Activated gamma-delta T cell (primary cell): Measurements from ENCODE around the gene PCCA.
"Not testable (repeated sequence)": the region's sequence is repeated elsewhere in the genome, so short reads cannot be mapped to it uniquely, and the experiment has no call there.

Experiments used
- DNase-seq: peaks from one replicate; lab custom pipeline; 2025; lab: John Stamatoyannopoulos, UW

PCCA gene

DNA sequence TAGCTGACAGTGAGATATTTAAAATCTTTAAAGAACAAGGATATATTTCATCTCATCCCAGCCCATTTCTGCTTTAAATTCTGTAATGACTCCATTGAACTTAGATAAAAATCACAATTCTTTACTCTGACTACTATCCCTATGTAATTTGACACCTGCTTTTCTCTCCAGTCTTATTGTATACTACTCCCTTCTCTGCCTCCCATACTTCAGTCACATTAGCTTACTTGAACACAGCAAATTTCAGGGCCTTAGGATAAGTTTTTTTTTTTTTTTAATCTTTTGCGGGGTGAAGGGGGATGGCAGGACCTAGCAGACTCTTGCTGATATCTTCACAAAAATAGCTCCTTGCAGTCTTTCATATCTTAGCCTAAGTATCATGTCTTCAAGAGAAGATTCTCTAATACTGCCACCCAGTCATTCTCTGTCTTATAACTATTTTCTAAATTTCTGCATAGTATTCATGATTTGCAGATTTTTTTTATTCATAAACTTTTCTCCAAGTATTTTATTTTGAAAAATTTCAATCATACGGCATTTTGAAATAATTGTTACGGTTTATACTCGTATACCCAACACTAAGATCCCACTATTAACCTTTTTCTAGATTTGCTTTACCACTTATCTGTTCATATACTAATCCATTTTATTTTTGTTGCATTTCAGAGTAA lies 151.4 kb downstream of the PCCA start:
- DNase-seq = no peak

DNA sequence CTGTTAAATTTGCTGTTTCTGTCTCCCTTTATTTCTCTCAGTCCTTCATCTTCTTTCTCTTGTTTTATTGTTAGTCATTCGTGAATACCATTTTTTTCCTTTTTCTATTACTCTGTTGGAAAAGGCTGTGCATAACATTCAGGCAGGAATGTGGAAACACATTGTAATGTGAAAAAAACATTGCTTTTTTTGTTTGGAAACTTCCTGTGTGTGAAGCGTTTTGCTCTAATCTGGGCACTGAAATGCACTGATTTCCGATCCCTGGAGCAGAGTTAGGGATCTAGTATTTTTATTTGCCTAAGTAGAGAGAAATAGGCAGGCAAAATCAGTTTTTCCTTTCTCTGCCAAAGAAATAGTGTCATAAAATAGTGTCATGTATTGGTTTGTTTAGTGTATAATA lies 155.5 kb downstream of the PCCA start:
- DNase-seq = no peak

DNA sequence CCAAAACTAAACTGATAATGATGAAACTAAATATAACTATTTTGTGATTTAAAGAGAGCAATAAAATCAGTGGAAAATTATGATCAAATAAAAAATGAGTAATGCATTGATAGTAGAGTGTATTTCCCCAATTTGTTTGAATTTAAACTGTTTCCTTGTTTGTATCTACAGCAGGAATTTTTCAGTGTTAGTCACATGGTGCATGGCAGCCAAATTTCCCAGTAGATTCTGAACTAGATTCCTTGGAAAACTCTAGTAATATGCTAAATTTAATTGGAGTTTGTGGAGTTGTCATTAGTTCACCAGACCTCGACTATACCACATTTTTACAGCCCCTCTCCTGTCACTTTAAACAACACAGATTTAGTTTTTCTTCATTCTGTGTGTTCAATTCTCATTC lies 156.2 kb downstream of the PCCA start:
- DNase-seq = no peak

DNA sequence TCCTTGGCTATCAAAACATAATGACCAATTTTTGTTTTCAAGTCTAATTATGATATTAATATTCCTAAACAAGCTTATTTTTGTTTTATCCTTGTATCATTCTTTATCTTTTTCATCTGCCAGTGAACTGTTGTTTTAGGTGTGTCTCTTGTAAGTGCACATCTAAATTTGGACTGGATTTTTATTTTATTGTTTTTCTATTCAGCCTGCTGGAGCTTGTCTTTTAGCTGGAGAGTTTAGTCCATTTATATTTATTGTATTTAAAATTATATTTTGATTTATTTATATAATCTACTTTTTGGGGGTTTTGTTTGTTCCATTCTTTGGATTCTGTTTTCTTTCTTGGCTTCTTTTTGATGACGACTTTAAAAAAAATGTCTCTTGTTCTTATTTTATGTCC lies 159.0 kb downstream of the PCCA start:
- DNase-seq = no peak

DNA sequence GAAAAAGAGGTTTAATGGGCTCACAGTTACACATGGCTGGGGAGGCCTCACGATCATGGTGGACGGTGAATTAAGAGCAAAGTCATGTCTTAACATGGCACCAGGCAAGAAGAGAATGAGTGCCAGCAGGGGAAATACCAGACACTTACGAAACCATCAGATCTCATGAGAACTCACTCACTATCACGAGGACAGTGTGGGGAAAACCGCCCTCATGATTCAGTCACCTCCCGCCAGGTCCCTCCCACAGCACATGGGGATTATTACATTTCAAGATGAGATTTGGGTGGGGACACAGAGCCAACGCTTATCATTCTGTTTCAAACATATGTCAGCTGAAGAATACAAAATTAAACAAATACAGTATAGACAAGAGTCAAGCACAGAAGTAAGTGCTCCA lies 165.1 kb downstream of the PCCA start:
- no peak for DNase-seq

DNA sequence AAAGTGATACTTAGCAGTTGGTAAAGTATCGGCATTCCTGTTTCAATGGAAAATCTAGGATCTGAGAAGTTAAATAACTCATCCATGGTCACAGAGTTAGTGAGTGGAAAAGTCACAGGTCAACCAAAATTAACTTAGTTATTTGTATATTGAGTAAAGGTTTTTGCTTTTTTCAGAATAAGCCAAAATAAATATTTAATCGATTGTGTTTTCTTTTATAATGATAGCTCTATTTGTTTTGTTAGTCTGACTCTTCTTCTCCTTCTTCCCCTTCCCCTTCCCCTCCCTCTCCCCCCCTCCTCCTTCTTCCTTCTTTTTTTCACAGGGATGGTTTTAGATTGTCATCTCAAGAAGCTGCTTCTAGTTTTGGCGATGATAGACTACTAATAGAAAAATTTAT lies 173.5 kb downstream of the PCCA start:
- DNase-seq = no peak

DNA sequence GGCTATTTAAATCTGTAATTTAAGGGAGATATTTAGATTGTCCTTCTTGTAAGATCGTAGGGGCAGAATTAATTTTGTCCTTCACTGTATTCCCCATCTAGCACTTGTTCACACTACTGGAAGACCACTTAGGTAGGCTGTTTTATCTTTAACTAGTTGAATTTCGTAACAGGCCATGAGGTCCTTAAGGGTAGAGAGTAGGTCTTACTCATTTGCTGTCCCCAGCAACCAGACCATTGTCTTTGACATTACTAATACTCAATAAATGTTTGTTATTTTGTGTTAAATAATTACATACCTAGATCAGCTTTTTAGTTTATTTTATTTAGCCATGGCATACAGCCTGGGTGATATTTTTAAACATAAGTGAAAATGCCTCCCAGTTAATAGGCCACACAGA lies 177.1 kb downstream of the PCCA start:
- no peak for DNase-seq

DNA sequence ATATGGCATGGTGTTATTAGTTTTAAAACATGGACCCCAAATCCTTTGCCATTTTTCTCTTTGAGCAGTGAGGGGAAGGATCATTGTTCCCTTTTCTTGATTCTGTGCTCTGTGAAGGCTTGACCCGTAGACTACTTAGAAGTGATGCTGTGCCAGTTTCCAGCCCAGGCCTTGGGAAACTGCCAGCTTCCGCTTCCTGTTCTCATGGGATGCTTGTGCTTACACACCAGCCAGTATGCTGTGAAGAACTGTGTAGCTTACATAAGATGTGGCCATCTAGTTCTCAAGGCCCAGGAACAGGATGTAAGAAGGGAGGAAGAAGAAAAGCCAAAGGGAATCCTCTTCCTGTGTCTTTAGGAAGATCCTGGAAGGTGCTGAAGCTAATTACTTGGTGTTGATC lies 180.9 kb downstream of the PCCA start:
- DNase-seq = no peak

DNA sequence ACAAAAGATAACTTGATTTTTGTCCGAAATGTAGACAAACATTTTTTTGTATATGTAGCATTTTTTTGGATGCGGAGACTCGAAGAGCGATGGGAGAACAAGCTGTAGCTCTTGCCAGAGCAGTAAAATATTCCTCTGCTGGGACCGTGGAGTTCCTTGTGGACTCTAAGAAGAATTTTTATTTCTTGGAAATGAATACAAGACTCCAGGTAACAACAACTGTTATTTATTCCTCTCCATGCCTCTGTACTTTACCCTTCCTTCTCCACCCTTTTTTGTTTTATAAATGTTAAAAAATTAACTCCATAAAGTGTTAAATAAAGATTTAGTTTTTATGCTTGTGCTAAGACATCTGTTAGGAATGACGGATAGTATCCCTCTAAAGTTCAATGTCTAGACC lies 184.2 kb downstream of the PCCA start:
- DNase-seq = no peak

DNA sequence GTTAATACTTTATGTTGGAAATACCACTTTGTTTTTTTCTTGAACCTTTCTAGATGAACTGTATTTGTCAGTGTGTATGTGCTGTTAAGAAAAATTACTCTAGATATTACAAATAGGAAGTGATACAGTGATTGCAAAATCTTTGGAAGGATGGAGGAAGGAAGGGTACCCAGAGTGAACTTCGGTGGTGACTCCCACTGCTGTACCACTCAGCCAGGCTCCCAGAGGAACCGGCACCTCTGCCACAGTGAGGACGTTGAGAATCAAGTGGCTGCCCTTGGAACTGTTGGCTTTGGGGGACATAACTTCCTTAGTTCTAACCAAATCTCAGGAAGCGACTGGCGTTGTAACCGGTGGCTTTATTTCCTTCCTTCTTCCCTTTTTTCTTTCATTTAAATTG lies 184.7 kb downstream of the PCCA start:
- DNase-seq = no peak

DNA sequence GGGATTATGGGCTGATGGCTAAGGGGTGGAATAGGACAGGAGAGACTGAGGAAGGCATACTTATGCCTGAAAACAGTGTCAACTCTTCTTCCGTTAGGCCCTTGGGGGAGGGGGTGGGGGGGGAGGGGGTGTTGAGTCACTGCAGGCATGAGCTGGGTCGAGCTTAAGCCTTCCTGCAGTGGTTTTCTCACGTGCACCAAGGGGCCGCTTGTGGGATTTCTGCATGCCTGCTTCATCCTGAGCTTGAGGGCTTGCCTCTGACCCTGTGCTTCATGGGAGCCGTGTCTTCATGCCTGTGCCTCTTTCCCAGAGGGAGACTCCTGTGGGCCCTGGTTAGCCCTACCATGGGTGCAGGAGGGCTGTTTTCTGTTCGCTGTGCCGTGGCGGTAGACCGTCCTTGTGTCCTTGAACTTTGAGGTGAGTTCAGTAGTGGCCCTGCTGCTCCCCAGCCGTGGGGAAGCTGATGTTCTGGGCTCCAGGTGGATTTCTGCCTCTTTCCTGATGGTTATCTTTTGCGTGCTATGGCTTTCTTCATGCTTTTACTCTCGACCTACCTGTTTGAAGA lies 186.1 kb downstream of the PCCA start:
- no peak for DNase-seq

DNA sequence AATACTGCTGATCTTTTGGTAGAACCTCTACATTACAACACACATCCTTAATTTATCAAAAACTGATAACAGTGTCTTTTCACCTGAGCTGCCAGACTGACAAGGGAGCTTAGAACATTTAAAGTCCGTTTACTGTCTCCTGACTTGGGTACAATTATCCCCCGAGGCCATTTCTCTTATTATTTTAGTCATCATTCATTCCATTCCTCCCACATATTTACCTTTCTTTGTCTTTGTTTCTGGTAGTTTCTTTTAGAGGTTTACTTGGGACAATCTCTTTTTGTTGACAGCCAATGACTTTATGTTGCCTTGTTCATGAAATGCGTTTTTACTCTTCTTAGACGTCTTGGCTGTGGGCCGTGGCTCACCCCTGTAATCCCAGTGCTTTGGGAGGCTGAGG lies 186.9 kb downstream of the PCCA start:
- DNase-seq = no peak

DNA sequence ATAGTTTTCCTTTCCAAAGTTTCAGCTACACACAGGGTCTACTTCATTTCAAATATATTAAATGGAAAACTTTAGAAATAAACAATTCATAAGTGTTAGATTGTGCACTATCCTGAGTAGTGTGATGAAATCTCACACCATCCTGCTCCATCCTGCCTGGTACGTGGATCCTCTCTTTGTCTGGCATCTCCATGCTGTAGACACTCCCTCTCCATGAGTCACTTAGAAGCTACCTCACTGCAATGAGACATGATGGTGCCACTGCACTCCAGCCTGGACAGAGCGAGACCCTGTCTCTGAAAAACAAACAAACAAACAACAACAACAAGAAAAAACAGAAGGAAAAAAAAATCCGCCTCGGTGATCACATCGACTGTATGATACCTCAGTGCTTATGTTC lies 191.8 kb downstream of the PCCA start:
- DNase-seq = no peak

DNA sequence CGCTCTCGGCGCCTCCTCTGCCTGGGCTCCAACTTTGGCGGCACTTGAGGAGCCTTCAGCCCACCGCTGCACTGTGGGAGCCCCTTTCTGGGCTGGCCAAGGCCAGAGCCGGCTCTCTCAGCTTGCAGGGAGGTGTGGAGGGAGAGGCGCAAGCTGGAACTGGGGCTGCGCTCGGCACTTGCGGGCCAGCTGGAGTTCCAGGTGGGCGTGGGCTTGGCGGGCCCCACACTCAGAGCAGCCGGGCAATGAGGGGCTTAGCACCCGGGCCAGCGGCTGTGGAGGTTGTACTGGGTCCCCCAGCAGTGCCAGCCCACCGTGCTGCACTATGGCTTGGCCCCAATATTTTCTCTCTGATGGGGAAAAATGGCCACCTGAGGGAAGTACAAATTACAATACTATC lies 193.4 kb downstream of the PCCA start:
- DNase-seq = not testable (repeated sequence)

DNA sequence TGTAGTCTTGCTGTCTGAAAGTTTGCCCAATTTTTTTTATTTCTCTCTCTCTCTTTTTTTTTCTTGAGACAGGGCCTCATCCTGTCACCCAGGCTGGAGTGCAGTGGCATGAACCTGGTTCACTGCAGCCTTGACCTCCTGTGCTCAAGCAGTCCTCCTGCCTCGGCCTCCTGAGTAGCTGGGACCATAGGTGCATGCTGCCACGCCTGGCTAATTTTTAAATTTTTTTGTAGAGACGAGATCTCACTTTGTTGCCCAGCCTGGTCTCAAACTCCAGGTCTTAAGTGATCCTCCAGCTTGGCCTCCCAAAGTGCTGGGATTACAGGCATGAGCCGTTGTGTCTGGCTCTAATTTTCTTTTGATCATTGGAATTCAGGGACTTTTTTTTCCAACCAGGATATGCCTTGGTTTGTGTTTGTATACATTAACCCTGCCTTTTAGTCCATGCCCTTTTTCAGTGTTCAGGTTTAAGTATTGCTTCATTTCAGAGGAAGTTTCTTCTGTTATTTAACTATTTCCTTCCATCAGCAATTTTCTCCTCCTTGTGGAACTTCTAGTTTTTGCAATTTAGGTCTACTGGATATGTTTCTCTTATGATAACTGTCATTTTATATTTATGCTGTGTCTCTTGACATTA lies 201.4 kb downstream of the PCCA start:
- DNase-seq = no peak

DNA sequence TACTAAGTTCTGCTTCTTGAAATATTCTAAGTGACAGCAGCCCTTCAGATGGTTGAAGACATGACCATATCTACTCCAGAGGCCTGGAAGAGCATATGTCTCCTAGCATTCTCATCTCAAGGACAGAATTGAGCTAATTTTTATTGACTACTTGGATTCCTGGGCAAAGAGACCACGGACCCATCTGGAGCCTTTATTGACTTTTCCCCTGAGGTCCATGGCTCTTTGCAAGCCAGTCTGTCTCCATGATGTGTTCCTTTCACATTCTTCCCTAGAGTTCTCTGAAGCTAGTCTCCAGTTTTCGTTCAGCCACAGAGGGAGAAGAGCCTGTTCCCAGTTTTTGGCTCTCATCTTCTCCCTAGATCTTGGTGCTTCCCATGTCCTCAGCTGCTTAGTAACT lies 202.7 kb downstream of the PCCA start:
- DNase-seq = no peak

DNA sequence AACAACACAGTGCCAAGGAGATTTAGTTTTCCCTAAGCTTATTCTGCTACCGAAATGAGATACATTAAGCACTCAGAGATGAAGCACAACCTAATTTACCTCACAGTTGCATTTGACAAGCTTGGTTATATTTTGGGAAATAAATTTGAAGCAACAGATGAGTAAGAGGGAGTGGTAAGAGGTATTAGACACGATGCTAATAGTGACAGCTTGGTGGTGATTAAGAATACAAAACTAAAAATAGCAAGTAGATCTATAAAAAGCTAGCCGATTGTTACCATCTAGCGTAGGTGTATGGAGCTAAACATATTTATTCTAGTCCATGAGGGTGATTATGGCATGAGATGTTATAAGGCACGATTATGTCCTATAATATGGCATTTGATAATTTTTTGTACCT lies 208.5 kb downstream of the PCCA start:
- no peak for DNase-seq

DNA sequence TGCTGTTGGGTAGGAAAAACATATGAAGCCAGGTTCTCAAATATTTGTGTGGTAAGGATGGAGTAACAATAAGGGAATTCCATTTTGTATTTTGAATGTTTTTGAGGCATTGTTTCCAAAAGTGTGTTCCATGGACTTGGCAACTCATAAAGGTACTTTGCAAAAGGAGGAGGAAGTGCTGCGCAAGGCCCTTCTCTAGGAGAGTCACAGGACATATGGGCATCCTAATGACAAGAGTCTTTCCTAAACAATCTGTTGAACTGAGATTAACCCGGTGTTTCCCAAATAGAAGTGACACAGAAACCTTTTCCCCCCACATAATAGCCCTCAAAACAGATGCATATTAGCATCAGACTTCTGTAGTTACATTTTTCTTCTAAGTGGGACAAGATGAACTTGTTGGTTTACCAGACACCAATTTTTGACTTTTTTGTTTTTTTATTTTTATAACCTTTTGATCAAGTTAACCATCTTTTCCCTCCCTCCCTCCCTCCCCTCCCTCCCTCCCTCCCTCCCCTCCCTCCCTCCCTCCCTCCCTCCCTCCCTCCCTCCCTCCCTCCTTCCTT lies 209.3 kb downstream of the PCCA start:
- DNase-seq = no peak

DNA sequence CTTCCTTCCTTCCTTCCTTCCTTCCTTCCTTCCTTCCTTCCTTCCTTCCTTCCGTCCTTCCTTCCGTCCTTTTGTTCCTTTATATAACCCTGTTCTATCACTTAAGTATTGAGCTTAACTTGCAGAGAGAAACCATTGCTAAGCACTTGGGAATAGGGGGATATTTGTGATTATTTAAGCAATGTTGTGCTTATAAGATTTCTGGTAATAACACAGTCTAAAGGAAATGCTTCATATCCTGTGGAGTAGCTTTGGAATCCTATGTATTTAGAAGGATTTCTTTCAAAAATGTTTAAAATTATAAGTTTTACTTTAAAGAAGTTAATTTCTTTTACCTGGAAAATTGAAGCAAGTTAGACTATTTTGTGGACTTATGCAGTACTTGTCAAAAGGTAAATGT lies 209.8 kb downstream of the PCCA start:
- DNase-seq = no peak

DNA sequence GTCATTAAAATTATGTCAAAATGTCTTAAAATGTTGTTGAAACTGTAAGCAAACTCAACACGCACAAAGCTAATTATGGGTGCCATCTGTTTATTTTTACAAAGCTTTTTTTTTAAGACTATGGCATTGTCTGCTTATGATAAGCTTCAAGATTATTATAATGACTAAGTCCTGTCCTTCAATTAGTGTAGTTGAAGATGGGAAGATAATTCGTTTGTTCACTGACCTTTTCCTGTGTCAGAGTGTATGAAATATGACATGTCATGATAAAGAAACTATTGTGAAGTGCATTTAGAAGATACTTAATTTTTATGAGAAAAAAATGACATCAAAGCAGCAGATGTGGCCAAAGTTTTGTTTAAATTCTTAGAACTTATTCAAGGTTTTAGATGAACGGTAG lies 211.3 kb downstream of the PCCA start:
- no peak for DNase-seq

DNA sequence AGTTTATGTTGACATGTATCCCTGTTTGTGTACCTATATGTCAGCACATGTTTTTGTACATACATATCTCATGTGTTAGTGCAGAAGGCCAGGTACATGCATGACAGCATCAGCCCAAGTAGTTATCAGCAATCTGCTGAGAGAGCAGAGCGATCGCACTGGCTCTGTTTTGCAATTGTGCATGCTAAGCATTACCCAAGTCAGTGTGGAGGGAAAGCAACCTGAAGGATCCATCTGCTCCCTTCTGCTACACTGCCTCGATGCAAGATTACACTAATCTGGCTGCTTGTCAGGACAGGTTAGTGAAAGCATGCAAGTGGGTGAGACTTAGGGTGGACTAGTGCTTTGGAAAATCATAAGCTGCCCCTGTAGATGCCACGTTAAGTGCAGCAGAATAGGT lies 211.8 kb downstream of the PCCA start:
- no peak for DNase-seq

DNA sequence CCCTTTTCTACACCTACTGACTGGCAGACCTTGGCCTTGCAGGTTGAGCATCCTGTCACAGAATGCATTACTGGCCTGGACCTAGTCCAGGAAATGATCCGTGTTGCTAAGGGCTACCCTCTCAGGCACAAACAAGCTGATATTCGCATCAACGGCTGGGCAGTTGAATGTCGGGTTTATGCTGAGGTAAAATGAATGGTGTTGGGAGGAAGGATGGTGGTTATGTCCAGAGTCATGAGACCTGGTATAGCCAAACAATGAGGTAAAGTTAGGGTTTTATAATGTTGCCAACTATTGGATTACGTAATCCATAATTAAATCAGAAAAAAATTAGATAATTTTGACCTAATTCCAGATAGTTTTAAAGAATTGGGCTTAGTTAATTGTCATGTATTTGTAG lies 212.5 kb downstream of the PCCA start:
- no peak for DNase-seq

DNA sequence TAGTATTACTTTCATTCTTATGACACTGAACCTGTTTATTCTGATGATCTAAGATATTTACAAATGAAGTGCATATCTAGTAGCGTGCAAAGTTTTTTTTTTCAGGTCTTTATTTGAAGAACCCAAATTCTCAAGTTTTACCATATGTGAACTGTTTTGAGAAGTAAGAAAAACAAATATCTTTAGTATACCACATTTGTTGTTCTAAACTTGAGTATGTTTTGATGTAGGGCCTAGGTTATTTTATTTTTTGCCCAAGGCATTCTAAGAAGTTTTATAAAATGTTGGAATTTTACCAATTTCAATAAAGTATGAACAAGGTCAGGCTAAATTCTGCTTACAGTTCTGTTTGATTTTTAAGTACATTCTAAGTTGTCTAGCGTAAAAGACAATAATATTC lies 213.5 kb downstream of the PCCA start:
- DNase-seq = no peak

DNA sequence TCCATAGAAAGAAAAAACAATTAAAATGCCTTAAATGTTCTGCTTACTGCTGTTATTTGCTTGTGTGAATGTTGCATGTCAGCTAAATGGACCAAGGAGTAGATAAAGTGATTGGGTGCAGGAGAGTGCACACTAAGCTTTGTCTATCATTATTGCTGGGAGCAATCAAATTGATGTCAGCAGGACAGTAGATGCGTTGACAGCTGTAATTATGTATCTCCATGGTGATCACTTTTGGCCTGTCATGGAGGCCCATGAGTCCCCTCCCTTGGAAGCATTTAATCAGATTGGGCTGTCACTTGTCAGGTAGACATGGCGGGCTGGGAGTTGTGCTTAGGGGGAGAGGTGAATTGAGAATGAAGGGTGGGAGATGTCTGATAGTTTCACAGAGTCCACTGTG lies 215.3 kb downstream of the PCCA start:
- DNase-seq = no peak
